Measurements from ENCODE around the gene RUSF1. TPM values are rescaled to one million over a fixed set of nuclear protein-coding genes. Genes with fewer than 3 reads are reported as not detected.
"Not testable (repeated sequence)": the region's sequence is repeated elsewhere in the genome, so short reads cannot be mapped to it uniquely, and the experiment has no call there.

The RUSF1 gene
- total RNA-seq, 1 donor: 45.5 TPM

DNA sequence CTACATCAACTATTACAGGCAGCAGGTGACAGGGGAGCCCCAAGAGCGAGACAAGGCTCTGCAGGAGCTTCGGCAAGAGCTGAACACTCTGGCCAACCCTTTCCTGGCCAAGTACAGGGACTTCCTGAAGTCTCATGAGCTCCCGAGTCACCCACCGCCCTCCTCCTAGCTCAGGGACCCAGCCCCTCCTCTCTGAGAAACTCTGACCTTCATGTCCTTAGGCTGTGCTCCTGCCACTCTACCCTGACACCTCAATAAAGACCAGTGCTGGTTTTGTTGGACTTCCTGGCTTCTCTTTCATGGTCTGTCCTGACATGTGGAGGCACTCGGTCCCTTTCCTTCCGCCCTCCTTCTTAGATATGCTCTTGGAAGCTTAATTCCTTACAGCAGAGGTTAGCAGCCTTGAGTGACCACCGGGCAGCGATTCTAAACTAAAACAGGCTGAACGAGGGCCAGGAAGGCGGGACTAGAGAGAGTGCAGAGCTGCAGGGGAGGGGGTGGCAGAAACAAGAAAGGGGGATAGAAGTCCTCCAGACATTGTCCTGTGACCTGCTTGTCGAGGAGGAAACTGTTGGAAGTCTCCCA is 20.4 kb upstream of the RUSF1 start:
- DNase-seq (ENCODE audit: low read depth): no peak
- H3K4me3 ChIP-seq (ENCODE audit: low read depth, low read length): peak overlapping the region; percentile 44
- TF ChIP-seq, protein P1, sequence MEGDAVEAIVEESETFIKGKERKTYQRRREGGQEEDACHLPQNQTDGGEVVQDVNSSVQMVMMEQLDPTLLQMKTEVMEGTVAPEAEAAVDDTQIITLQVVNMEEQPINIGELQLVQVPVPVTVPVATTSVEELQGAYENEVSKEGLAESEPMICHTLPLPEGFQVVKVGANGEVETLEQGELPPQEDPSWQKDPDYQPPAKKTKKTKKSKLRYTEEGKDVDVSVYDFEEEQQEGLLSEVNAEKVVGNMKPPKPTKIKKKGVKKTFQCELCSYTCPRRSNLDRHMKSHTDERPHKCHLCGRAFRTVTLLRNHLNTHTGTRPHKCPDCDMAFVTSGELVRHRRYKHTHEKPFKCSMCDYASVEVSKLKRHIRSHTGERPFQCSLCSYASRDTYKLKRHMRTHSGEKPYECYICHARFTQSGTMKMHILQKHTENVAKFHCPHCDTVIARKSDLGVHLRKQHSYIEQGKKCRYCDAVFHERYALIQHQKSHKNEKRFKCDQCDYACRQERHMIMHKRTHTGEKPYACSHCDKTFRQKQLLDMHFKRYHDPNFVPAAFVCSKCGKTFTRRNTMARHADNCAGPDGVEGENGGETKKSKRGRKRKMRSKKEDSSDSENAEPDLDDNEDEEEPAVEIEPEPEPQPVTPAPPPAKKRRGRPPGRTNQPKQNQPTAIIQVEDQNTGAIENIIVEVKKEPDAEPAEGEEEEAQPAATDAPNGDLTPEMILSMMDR (IDR thresholded peaks at IDR 0.05; ENCODE audit: insufficient read depth, low read length): no peak

DNA sequence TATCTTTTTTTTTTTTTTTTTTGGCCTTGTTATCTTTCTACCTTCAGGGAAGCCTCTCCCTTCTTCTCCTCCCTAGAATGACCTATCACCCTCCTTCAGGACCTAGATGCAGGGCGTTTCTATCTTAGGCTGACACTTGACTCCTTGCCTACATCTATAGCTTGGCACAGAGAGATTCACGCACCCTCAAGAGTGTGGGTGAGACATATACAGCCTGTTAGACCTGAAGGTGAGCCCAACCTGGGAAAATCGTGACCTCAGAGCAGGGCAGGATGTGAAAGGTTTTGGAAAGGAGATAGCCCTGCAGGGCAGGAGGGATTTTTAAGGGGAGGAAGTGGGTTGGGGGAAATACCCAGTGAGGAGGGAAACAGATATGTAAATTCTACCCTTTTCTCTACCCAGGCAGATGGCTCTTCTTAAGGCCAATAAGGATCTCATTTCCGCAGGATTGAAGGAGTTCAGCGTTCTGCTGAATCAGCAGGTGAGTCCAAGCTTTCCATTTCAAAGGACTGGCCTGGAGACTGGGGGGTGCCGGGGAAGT is 19.6 kb upstream of the RUSF1 start, which contains the start of gene AHSP:
TSS of gene AHSP (plus strand) at position 167 of the 541 bp plus-strand sequence. CDS start at position 407, 240 bp downstream.
- DNase-seq (ENCODE audit: low read depth): no peak
- TF ChIP-seq, protein P1 (IDR thresholded peaks at IDR 0.05; ENCODE audit: insufficient read depth, low read length): no peak
- no peak within 1 kb of the TSS for H3K4me3 ChIP-seq (ENCODE audit: low read depth, low read length)

- TF ChIP-seq, protein P1 (IDR thresholded peaks at IDR 0.05; ENCODE audit: insufficient read depth, low read length): no peak
- no peak overlapping the region for H3K4me3 ChIP-seq (ENCODE audit: low read depth, low read length)
- no peak for DNase-seq (ENCODE audit: low read depth)
Observed at GRCh38 chr16:31525113-31525512, 16.9 kb upstream of the RUSF1 start.

DNA sequence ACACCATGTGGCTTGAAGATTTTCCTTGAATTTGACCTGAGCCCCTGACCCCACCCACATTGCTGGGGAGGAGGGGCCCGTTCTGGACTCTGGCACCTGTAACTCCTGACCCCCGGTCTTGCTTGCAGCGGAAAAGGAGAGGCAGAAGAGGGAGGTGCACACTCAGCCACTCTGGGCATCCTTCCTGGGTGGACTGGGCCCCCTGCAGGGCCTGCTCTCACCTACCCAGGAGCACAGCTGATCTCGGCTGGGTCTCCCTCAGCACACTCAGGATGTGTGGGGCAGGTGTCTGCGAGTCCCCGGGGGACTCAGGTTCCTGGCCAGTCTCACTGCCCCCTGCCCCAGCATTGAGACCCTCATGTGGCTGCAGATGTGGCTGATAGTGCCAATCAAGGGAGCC is 15.6 kb upstream of the RUSF1 start:
- not testable (repeated sequence) for H3K4me3 ChIP-seq (ENCODE audit: low read depth, low read length); DNase-seq (ENCODE audit: low read depth)

DNA sequence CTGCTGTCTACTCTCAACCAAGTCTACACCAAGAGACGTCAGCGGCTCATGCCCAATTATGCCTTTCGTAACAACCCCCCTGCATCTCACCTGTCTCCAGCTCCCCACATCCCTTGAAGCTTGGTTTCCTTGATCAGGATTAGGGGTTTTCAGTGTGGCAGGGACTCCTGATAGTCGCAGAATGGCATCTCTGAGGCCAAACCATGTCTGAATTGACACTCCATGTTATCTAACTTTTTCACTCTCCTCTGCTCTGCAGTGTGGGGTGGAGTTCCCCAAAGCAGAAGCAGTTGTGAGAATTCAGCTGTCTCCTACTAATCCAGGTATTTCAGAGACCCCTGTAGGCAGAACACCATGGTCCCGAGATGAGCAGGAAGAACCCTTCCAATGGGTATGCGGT is 13.9 kb upstream of the RUSF1 start:
- DNase-seq (ENCODE audit: low read depth): no peak
- no peak overlapping the region for H3K4me3 ChIP-seq (ENCODE audit: low read depth, low read length)
- TF ChIP-seq, protein P1 (IDR thresholded peaks at IDR 0.05; ENCODE audit: insufficient read depth, low read length): no peak

GRCh38 chr16:31521368-31521767 is 13.2 kb upstream of the RUSF1 start:
- no peak overlapping the region for H3K4me3 ChIP-seq (ENCODE audit: low read depth, low read length)
- no peak for DNase-seq (ENCODE audit: low read depth)
- TF ChIP-seq, protein P1 (IDR thresholded peaks at IDR 0.05; ENCODE audit: insufficient read depth, low read length): no peak

DNA sequence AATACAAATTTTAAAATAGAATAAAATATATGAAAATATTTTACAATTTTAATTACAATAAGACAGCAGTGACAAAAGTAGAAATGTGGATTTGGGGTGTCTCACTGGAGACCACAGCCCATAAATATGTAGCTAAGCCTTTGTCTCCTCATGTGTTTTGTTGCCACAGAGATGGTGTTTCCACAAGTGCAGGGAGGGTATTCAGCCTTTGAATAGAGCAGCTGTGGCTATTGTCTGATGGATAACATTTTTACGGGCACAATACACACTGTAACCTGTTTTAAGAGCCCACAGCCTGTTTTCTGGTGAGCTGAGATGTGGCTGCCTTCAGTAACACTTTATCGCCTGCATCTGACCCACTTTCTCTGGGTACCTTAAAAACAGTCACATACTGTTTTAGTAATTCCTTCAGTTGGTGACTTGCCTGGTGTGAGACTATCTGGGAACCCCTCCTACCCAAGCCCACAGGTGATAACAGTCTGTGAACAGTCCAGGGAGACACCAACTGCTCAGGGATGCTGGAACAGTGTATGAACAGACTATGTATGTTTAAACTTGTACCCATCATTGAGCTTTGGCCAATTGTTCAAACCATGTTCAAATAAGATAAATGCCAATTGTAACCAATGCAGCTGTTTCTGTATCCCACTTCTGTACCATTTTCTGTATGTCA is 11.7 kb upstream of the RUSF1 start:
- H3K4me3 ChIP-seq (ENCODE audit: low read depth, low read length): no peak overlapping the region
- TF ChIP-seq, protein P1 (IDR thresholded peaks at IDR 0.05; ENCODE audit: insufficient read depth, low read length): no peak
- DNase-seq (ENCODE audit: low read depth): no peak
